ENCODE results near the gene HOXC5. TPM values are rescaled to one million over a fixed set of nuclear protein-coding genes. Genes with fewer than 3 reads are reported as not detected.
"Not testable (repeated sequence)": the region's sequence is repeated elsewhere in the genome, so short reads cannot be mapped to it uniquely, and the experiment has no call there.

HOXC5 gene
- total RNA-seq, 1 donor, result 0.43 TPM

DNA sequence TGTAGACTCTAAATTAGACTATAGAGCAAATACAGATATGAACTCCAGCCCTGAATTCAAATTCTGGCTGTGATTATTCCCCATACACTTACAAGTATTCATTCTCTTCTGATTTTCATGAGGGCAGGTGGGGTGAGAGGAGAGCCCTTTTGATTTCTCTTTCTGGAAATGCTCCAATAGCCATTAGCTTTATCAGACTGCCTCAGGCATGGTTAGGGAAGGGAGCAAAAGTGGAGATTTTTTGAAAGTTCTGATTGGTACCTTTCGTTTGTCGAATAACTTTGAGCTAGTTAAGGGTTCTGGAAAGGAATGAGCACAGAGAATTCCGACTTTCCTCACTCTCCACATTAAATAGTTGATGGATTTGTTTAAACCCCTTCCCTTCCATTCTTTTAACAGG lies 7.8 kb downstream of the HOXC5 start:
- TF ChIP-seq, protein P1, sequence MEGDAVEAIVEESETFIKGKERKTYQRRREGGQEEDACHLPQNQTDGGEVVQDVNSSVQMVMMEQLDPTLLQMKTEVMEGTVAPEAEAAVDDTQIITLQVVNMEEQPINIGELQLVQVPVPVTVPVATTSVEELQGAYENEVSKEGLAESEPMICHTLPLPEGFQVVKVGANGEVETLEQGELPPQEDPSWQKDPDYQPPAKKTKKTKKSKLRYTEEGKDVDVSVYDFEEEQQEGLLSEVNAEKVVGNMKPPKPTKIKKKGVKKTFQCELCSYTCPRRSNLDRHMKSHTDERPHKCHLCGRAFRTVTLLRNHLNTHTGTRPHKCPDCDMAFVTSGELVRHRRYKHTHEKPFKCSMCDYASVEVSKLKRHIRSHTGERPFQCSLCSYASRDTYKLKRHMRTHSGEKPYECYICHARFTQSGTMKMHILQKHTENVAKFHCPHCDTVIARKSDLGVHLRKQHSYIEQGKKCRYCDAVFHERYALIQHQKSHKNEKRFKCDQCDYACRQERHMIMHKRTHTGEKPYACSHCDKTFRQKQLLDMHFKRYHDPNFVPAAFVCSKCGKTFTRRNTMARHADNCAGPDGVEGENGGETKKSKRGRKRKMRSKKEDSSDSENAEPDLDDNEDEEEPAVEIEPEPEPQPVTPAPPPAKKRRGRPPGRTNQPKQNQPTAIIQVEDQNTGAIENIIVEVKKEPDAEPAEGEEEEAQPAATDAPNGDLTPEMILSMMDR (IDR thresholded peaks at IDR 0.05; ENCODE audit: insufficient read depth, low read depth, low read length), result no peak
- H3K4me3 ChIP-seq (ENCODE audit: low read depth, low read length), result no peak overlapping the region
- DNase-seq (ENCODE audit: low read depth), result no peak

DNA sequence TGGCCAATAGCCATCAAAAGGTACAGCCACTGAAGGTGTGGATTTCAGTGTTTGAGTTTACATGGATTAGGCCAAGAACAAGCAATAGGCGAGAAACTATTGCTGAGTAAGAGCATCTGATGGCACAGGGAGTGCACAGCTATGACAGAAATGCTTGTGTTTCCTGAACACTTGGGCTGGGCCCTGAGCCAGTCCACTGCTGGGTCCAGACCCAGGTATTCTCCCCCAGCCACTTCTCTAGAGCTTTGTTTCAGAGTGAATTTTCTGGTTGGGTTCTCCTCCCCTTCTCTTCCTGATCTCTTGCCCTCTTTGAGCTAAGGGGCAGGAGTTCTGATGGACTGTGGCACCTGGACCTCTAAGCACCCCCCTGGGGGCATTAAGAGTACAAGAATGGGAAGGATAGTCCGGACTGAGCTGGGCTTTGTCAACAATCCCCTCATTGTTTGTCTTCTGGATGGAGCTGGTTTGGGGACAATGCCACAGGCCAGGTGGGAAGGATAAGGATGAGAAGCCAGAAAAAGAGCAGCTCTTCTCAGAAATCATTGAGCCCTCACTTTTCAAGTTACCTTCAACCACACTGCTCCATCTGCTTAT lies 8.3 kb downstream of the HOXC5 start:
- TF ChIP-seq, protein P1 (IDR thresholded peaks at IDR 0.05; ENCODE audit: insufficient read depth, low read depth, low read length), result no peak
- no peak overlapping the region for H3K4me3 ChIP-seq (ENCODE audit: low read depth, low read length)
- no peak for DNase-seq (ENCODE audit: low read depth)

DNA sequence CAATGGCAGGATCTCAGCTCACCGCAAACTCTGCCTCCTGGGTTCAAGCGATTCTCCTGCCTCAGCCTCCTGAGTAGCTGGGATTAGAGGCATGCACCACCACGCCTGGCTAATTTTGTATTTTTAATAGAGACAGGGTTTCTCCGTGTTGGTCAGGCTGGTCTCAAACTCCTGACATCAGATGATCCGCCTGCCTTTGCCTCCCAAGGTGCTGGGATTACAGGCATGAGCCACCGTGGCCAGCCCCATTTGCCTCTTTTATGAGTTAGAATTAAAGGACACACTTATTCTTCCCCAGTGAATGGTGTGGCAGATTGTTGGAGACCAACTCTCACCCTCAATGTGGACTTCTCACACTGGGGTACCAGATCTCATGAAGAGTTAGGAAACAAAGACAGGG lies 9.2 kb downstream of the HOXC5 start:
- H3K4me3 ChIP-seq (ENCODE audit: low read depth, low read length); DNase-seq (ENCODE audit: low read depth): not testable (repeated sequence)

DNA sequence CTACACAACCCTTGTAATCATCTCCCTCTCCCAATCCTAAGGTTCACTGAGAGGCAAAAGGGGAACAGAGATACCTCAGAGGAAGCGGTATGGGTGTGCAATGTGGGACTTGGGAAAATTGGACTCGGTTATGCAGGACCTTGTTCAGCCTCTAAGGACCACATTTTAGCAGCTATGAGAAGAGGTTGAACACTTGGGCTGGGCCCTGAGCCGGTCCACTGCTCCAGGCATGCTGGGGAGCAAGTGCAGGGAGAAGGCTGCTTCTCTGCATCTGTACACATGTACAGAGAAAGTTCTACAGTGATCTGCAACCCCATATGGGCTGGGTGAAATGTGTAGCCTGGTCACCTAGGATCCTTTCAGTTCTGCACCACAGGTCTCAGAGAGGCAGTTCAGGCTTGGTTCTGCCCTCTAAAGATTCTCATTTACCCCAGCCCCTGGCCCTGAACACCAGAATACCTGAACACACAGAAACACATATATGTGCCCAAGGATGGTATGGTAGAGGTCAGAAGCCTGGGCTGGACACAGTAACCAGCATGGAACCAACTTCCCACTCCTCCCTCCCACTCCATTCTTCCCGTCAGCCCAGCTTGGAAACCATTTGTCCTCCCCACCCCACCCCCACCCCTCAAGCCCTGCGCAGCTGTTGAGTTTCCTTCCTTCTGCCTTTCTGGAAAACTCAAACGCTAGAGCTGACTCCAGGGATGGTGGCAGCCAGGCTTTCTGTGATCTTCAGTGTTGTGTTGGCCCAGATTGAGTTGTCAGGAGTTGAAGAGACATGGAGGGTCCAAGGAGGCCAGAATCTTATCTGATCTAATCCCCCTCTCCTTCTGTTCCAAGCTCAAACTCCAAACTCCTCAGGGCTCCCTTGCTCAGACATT lies 10.4 kb downstream of the HOXC5 start:
- TF ChIP-seq, protein P1 (IDR thresholded peaks at IDR 0.05; ENCODE audit: insufficient read depth, low read depth, low read length), result no peak
- DNase-seq (ENCODE audit: low read depth), result no peak
- H3K4me3 ChIP-seq (ENCODE audit: low read depth, low read length), result no peak overlapping the region

DNA sequence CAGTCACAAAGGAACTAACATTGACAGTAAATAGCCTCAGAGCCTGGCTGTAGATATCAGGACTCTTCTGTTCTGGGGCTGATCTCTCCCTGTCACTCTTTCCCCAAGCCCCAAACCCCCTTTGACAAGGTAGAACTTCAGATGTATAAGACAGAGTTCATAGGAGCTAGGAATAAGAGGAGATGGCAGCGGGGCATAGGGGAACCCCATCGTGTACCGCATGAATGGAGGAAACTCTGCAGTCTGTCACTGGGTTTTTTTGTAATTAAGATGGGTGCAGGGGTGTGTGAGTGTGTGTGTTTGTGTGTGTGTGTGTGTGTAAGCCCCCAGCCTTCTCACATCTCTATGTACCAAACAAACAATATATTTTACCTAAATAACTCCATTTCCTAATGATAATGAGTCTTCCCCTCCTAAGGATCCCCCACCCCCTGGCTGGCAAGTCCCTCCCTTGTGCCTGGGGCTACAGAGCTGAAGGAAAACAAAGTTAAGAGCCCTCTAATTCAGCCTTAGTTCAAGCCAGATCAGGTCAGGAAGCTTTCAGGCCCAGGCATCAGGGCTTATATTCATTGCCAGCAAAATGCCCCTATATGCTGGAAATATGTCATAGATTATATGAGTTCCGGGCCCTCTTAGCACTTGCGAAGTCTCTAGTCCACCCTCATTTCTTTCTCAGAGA lies 11.7 kb downstream of the HOXC5 start:
- no peak overlapping the region for H3K4me3 ChIP-seq (ENCODE audit: low read depth, low read length)
- DNase-seq (ENCODE audit: low read depth), result no peak
- TF ChIP-seq, protein P1 (IDR thresholded peaks at IDR 0.05; ENCODE audit: insufficient read depth, low read depth, low read length), result no peak

DNA sequence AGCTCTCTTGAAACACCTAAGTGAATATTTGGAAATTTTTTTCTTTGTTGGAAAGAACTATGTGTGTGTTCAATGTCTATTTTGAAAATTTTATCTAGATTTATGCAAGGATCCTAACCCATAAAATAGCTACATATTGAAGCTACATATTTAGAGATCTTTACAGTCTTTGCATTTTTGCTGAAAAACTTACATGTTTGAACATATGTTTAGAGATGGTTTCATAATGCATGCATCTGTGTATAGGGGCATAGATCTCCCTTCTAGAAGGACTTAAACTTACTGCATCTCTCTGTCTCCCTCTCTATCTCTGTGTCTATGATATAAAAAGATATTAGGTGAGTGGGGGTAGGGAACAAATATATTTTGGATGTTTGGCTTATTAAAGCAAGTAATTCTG lies 12.6 kb downstream of the HOXC5 start:
- TF ChIP-seq, protein P1 (IDR thresholded peaks at IDR 0.05; ENCODE audit: insufficient read depth, low read depth, low read length), result no peak
- H3K4me3 ChIP-seq (ENCODE audit: low read depth, low read length), result no peak overlapping the region
- no peak for DNase-seq (ENCODE audit: low read depth)

DNA sequence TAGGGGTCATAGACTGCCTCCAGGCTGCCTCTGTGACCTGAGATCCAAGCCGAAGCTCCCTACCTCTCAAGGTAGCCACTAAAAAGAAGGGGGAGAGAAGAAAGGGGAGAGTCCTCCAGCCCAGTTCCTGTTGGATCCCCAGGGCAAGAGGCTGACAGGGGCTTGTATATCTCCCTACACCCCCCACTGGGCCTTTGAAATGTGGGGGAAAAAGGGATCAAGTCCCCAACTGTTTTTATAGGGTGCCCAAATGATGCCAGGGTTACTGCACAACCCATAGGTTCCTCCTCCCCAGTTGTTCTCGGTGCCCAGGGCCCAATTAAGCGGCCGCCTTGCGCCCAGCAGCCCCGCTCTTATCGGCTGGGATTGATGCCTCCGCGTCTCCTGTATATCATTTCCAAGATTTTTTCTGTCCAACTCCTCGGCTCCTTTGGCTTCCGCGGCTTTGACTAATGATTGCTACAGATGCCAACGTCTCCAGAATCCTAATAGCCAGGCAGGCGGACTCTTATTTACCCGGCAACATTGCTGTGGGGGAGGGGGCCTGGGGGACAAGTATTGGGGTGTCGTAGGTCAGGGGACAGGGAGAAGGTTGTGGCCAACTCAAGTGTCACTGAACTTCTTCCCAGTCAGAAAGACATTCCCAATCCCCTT lies 13.1 kb downstream of the HOXC5 start:
- H3K4me3 ChIP-seq (ENCODE audit: low read depth, low read length), result no peak overlapping the region
- no peak for DNase-seq (ENCODE audit: low read depth)
- TF ChIP-seq, protein P1 (IDR thresholded peaks at IDR 0.05; ENCODE audit: insufficient read depth, low read depth, low read length), result no peak

Measured in fibroblast of villous mesenchyme (primary cell).